NCI-H526 (cell line): Measurements from ENCODE around the gene GLG1.
"Not testable (repeated sequence)": the region's sequence is repeated elsewhere in the genome, so short reads cannot be mapped to it uniquely, and the experiment has no call there.

ENCODE experiments used
- DNase-seq, 2 experiments: peaks; one replicate each; lab custom pipeline; 2025; lab: John Stamatoyannopoulos, UW

The GLG1 gene

GRCh38 chr16:74606521-74607309 lies at the start of gene GLG1:
GLG1 (minus strand) TSS chr16:74607114; CDS start chr16:74607094, 20 bp downstream.
- peak; percentile 65 to 91 for DNase-seq

- no peak for DNase-seq
Observed at GRCh38 chr16:74654536-74655050, 47.7 kb upstream of the GLG1 start.

- DNase-seq = not testable (repeated sequence)
Observed at GRCh38 chr16:74652883-74653282, 46.0 kb upstream of the GLG1 start.

GRCh38 chr16:74652249-74652648 lies 45.3 kb upstream of the GLG1 start:
- no peak for DNase-seq

- no peak for DNase-seq
Observed at GRCh38 chr16:74651841-74652240, 44.9 kb upstream of the GLG1 start.

- peak in 1 of 2 experiments; percentile 7 for DNase-seq
Observed at GRCh38 chr16:74650966-74651567, 44.2 kb upstream of the GLG1 start.

- DNase-seq = no peak
Observed at GRCh38 chr16:74649839-74650504, 43.1 kb upstream of the GLG1 start.

GRCh38 chr16:74641969-74642368 lies 35.1 kb upstream of the GLG1 start:
- no peak for DNase-seq

- no peak for DNase-seq
Observed at GRCh38 chr16:74637742-74638453, 31.0 kb upstream of the GLG1 start.

GRCh38 chr16:74635303-74635702 lies 28.4 kb upstream of the GLG1 start:
- no peak for DNase-seq

- DNase-seq = no peak
Observed at GRCh38 chr16:74633686-74634085, 26.8 kb upstream of the GLG1 start.

GRCh38 chr16:74627506-74628220 lies 20.7 kb upstream of the GLG1 start:
- DNase-seq = no peak

- no peak for DNase-seq
Observed at GRCh38 chr16:74626741-74627416, 20.0 kb upstream of the GLG1 start.

- DNase-seq = no peak
Observed at GRCh38 chr16:74625500-74626350, 18.8 kb upstream of the GLG1 start.

GRCh38 chr16:74623839-74624235 lies 16.9 kb upstream of the GLG1 start:
- no peak for DNase-seq

- DNase-seq = peak in 1 of 2 experiments; percentile 27
Observed at GRCh38 chr16:74623214-74623838, 16.4 kb upstream of the GLG1 start.

GRCh38 chr16:74622005-74622404 lies 15.1 kb upstream of the GLG1 start:
- no peak for DNase-seq

- no peak for DNase-seq
Observed at GRCh38 chr16:74617206-74617788, 10.4 kb upstream of the GLG1 start.

GRCh38 chr16:74611721-74612120 lies 4.8 kb upstream of the GLG1 start:
- DNase-seq = no peak
